ENCODE measurements around the gene TP53BP1.

GRCh38 chr15:43527016-43527801, 34.3 kb upstream of the TP53BP1 start:
- TF ChIP-seq CTCF (conservative IDR thresholded peaks at IDR 0.05) (no peak), ZFX (IDR thresholded peaks at IDR 0.05) (no peak)
